Measurements from ENCODE around the gene GLUD2. TPM values are rescaled to one million over a fixed set of nuclear protein-coding genes. Genes with fewer than 3 reads are reported as not detected.
"Not testable (repeated sequence)": the region's sequence is repeated elsewhere in the genome, so short reads cannot be mapped to it uniquely, and the experiment has no call there.

Gene GLUD2
- total RNA-seq = under 1 TPM; 0.64 to 0.70 TPM
- 0.20 TPM for polyA plus RNA-seq

GRCh38 chrX:121047441-121048419 is at the start of gene GLUD2:
Gene GLUD2, plus strand, starts transcription at chrX:121047610. Its CDS starts 75 bp downstream, at chrX:121047685.
- H3K4me3 Mint-ChIP-seq; H3K36me3 Mint-ChIP-seq; H3K4me3 ChIP-seq (ENCODE audit: low read length); H3K9me3 Mint-ChIP-seq; H3K36me3 ChIP-seq (ENCODE audit: insufficient read depth, low read length); H3K4me1 Mint-ChIP-seq; H3K4me1 ChIP-seq (ENCODE audit: insufficient read depth, low read length); H3K27ac Mint-ChIP-seq; H3K27ac ChIP-seq (ENCODE audit: low read depth, low read length); H3K9me3 ChIP-seq (ENCODE audit: low read length); DNase-seq; CTCF ChIA-PET; H3K27me3 ChIP-seq (ENCODE audit: insufficient read depth, low read length, poor library complexity, severe bottlenecking); POLR2A ChIA-PET: not testable (repeated sequence)
- peaks cover 5 to 15% of the 10 kb centered on the region in 2 donors for H3K27me3 Mint-ChIP-seq

GRCh38 chrX:120999413-120999812 is 48.0 kb upstream of the GLUD2 start:
- no peak overlapping the region for H3K4me3 Mint-ChIP-seq
- no peak overlapping the region for H3K27ac Mint-ChIP-seq
- no peak for DNase-seq
- H3K27me3 Mint-ChIP-seq = no peaks in the 10 kb centered on the region
- no peaks in the 10 kb centered on the region for H3K9me3 ChIP-seq (ENCODE audit: low read length)
- no peak overlapping the region for H3K4me3 ChIP-seq (ENCODE audit: low read length)
- peaks cover 0 to 1% (median 0%) of the 10 kb centered on the region in 5 donors for H3K9me3 Mint-ChIP-seq
- H3K4me1 ChIP-seq (ENCODE audit: insufficient read depth, low read length) = no peaks in the 10 kb centered on the region
- no peaks in the 10 kb centered on the region for H3K36me3 Mint-ChIP-seq
- no peaks in the 10 kb centered on the region for H3K27me3 ChIP-seq (ENCODE audit: insufficient read depth, low read length, poor library complexity, severe bottlenecking)
- H3K36me3 ChIP-seq (ENCODE audit: insufficient read depth, low read length) = no peaks in the 10 kb centered on the region
- ChIA-PET CTCF (no interaction called here), POLR2A (no interaction called here)
- no peak overlapping the region for H3K27ac ChIP-seq (ENCODE audit: low read depth, low read length)
- H3K4me1 Mint-ChIP-seq = no peaks in the 10 kb centered on the region

GRCh38 chrX:121000589-121000988 is 46.8 kb upstream of the GLUD2 start:
- no peak overlapping the region for H3K4me3 Mint-ChIP-seq
- POLR2A ChIA-PET = no interaction called here
- no peaks in the 10 kb centered on the region for H3K9me3 ChIP-seq (ENCODE audit: low read length)

GRCh38 chrX:121008920-121009319 is 38.5 kb upstream of the GLUD2 start:
- no peak overlapping the region for H3K27ac Mint-ChIP-seq
- CTCF ChIA-PET = no interaction called here
- POLR2A ChIA-PET = no interaction called here
- H3K27me3 Mint-ChIP-seq = peaks cover 0 to 3% of the 10 kb centered on the region in 2 donors
- Histone ChIP-seq H3K36me3 (ENCODE audit: insufficient read depth, low read length) (no peaks in the 10 kb centered on the region), H3K9me3 (ENCODE audit: low read length) (no peaks in the 10 kb centered on the region), H3K4me3 (ENCODE audit: low read length) (no peak overlapping the region), H3K27me3 (ENCODE audit: insufficient read depth, low read length, poor library complexity, severe bottlenecking) (no peaks in the 10 kb centered on the region), H3K4me1 (ENCODE audit: insufficient read depth, low read length) (no peaks in the 10 kb centered on the region), H3K27ac (ENCODE audit: low read depth, low read length) (no peak overlapping the region)
- no peak overlapping the region for H3K4me3 Mint-ChIP-seq
- DNase-seq = no peak
- H3K9me3 Mint-ChIP-seq = peaks cover 0 to 3% (median 0%) of the 10 kb centered on the region in 5 donors
- no peaks in the 10 kb centered on the region for H3K36me3 Mint-ChIP-seq
- H3K4me1 Mint-ChIP-seq = no peaks in the 10 kb centered on the region

More at GRCh38 chrX:121000589-121000988, 46.8 kb upstream of the GLUD2 start:
- DNase-seq = no peak
- Histone ChIP-seq H3K27me3 (ENCODE audit: insufficient read depth, low read length, poor library complexity, severe bottlenecking) (no peaks in the 10 kb centered on the region), H3K27ac (ENCODE audit: low read depth, low read length) (no peak overlapping the region), H3K4me3 (ENCODE audit: low read length) (no peak overlapping the region), H3K36me3 (ENCODE audit: insufficient read depth, low read length) (no peaks in the 10 kb centered on the region), H3K4me1 (ENCODE audit: insufficient read depth, low read length) (no peaks in the 10 kb centered on the region)
- peaks cover 0 to 1% (median 0%) of the 10 kb centered on the region in 5 donors for H3K9me3 Mint-ChIP-seq
- CTCF ChIA-PET = no interaction called here
- H3K4me1 Mint-ChIP-seq = no peaks in the 10 kb centered on the region
- H3K27me3 Mint-ChIP-seq = no peaks in the 10 kb centered on the region
- H3K27ac Mint-ChIP-seq = no peak overlapping the region
- H3K36me3 Mint-ChIP-seq = no peaks in the 10 kb centered on the region

- Mint-ChIP-seq H3K27me3 (peaks cover 0 to 3% of the 10 kb centered on the region in 2 donors), H3K4me1 (no peaks in the 10 kb centered on the region), H3K4me3 (no peak overlapping the region), H3K27ac (no peak overlapping the region), H3K36me3 (no peaks in the 10 kb centered on the region), H3K9me3 (peaks cover 0 to 3% (median 0%) of the 10 kb centered on the region in 5 donors)
- H3K9me3 ChIP-seq (ENCODE audit: low read length) = no peaks in the 10 kb centered on the region
- CTCF ChIA-PET = no interaction called here
- no peaks in the 10 kb centered on the region for H3K36me3 ChIP-seq (ENCODE audit: insufficient read depth, low read length)
- no peak for DNase-seq
- no peaks in the 10 kb centered on the region for H3K4me1 ChIP-seq (ENCODE audit: insufficient read depth, low read length)
- H3K27me3 ChIP-seq (ENCODE audit: insufficient read depth, low read length, poor library complexity, severe bottlenecking) = no peaks in the 10 kb centered on the region
- H3K27ac ChIP-seq (ENCODE audit: low read depth, low read length) = no peak overlapping the region
- no peak overlapping the region for H3K4me3 ChIP-seq (ENCODE audit: low read length)
- POLR2A ChIA-PET = no interaction called here
These were observed 37.6 kb upstream of the GLUD2 start for GRCh38 chrX:121009764-121010163.

GRCh38 chrX:121010218-121010617 is 37.2 kb upstream of the GLUD2 start:
- Mint-ChIP-seq H3K4me3 (no peak overlapping the region), H3K27me3 (peaks cover 0 to 5% of the 10 kb centered on the region in 2 donors), H3K36me3 (no peaks in the 10 kb centered on the region), H3K9me3 (peaks cover 0 to 3% (median 0%) of the 10 kb centered on the region in 5 donors), H3K27ac (no peak overlapping the region), H3K4me1 (no peaks in the 10 kb centered on the region)
- H3K4me3 ChIP-seq (ENCODE audit: low read length) = no peak overlapping the region
- DNase-seq = no peak
- H3K9me3 ChIP-seq (ENCODE audit: low read length) = no peaks in the 10 kb centered on the region
- H3K36me3 ChIP-seq (ENCODE audit: insufficient read depth, low read length) = no peaks in the 10 kb centered on the region
- no peaks in the 10 kb centered on the region for H3K4me1 ChIP-seq (ENCODE audit: insufficient read depth, low read length)
- H3K27ac ChIP-seq (ENCODE audit: low read depth, low read length) = no peak overlapping the region
- no peaks in the 10 kb centered on the region for H3K27me3 ChIP-seq (ENCODE audit: insufficient read depth, low read length, poor library complexity, severe bottlenecking)
- ChIA-PET CTCF (no interaction called here), POLR2A (no interaction called here)

GRCh38 chrX:121011254-121011653 is 36.2 kb upstream of the GLUD2 start:
- peaks cover 0 to 3% (median 0%) of the 10 kb centered on the region in 5 donors for H3K9me3 Mint-ChIP-seq
- Histone ChIP-seq H3K4me3 (ENCODE audit: low read length) (no peak overlapping the region), H3K27me3 (ENCODE audit: insufficient read depth, low read length, poor library complexity, severe bottlenecking) (no peaks in the 10 kb centered on the region), H3K27ac (ENCODE audit: low read depth, low read length) (no peak overlapping the region), H3K9me3 (ENCODE audit: low read length) (no peaks in the 10 kb centered on the region), H3K36me3 (ENCODE audit: insufficient read depth, low read length) (no peaks in the 10 kb centered on the region), H3K4me1 (ENCODE audit: insufficient read depth, low read length) (no peaks in the 10 kb centered on the region)
- H3K4me1 Mint-ChIP-seq = no peaks in the 10 kb centered on the region
- ChIA-PET POLR2A (no interaction called here), CTCF (no interaction called here)
- peaks cover 0 to 5% of the 10 kb centered on the region in 2 donors for H3K27me3 Mint-ChIP-seq
- H3K4me3 Mint-ChIP-seq = no peak overlapping the region
- no peak for DNase-seq
- no peak overlapping the region for H3K27ac Mint-ChIP-seq
- no peaks in the 10 kb centered on the region for H3K36me3 Mint-ChIP-seq

GRCh38 chrX:121013897-121014455 is 33.4 kb upstream of the GLUD2 start:
- Mint-ChIP-seq H3K27ac (no peak overlapping the region), H3K9me3 (no peaks in the 10 kb centered on the region), H3K27me3 (peaks cover 0 to 4% of the 10 kb centered on the region in 2 donors), H3K4me3 (no peak overlapping the region), H3K36me3 (no peaks in the 10 kb centered on the region), H3K4me1 (no peaks in the 10 kb centered on the region)
- H3K27ac ChIP-seq (ENCODE audit: low read depth, low read length) = no peak overlapping the region
- H3K27me3 ChIP-seq (ENCODE audit: insufficient read depth, low read length, poor library complexity, severe bottlenecking) = no peaks in the 10 kb centered on the region
- no peaks in the 10 kb centered on the region for H3K4me1 ChIP-seq (ENCODE audit: insufficient read depth, low read length)
- H3K4me3 ChIP-seq (ENCODE audit: low read length) = no peak overlapping the region
- H3K9me3 ChIP-seq (ENCODE audit: low read length) = no peaks in the 10 kb centered on the region
- no peaks in the 10 kb centered on the region for H3K36me3 ChIP-seq (ENCODE audit: insufficient read depth, low read length)
- DNase-seq = no peak
- ChIA-PET POLR2A (no interaction called here), CTCF (no interaction called here)
